Caki2 (cell line): ENCODE measurements around the gene RNASE7. TPM values are rescaled to one million over a fixed set of nuclear protein-coding genes. Genes with fewer than 3 reads are reported as not detected.
"Not testable (repeated sequence)": the region's sequence is repeated elsewhere in the genome, so short reads cannot be mapped to it uniquely, and the experiment has no call there.

Experiments used
- DNase-seq: peaks from one replicate; pipeline ENCODE4 v3.0.0-alpha.2; 2015; ENCODE audit warnings: low read depth
- in situ Hi-C: cut with HindIII; loops from 2 replicates; pipeline ENCODE4 v1.10.0; 2016; ENCODE audit warnings: low sequenced_read_pairs, low pct_unique_long_range_greater_than_20kb, mixed read lengths
- total RNA-seq: library from RNA; depleted of rRNA; stranded (reverse); fragments of >200 nt; shearing (Covaris generic); gene quantifications from 2 replicates; pipeline ENCODE4 v1.2.3, GENCODE V29; 2014; ENCODE audit warnings: low replicate concordance

RNASE7 gene
- total RNA-seq, 1 experiment from 2014 or later = not detected

DNA sequence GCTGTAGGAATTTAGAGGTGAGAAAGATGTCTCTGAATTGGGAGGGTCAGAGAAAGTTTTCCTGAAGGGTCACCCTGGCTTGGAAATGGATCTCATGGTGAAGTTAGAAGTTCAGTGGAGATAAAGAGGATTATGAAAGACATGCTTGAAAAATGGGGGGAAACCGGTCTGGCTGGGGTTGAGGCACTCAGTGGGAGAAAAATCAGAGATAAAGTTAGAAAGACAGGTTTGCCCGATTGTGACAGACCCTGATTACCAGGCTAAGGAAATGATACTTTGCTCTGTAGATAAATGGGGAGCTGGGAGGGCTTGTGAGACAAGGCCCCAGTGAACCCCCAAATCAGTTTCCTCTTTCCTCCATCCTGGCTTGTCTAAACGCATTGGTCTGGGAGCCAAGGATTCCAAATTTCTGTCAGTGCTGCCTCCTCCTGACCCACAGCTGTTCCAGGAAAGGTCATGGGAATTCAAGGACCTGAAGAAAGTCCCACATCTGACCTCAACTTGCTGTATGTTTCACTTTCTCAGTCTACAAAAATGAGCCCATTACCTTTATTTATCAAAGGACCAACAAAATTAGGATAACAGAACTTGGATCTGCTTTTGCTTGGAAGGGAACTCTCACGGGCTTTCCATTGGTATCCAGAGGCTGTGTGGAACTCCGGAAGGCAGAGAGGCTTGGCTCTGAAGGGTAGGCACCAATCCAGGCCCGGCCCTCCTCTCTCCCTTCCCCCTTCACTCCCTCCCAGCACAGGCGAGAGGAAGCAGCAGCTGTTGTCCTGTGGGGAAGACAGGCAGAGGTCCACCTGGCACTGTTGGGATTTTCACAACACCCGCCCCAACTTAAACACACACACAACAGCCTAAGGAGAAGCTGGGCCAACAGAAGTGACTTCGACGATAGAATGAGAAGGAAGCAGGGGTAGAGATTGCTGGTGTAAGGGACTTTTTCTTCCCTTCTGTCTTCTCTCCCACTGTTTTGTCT, 3.4 kb upstream of the RNASE7 start:
- in situ Hi-C loops = no loop called here
- no peak for DNase-seq

DNA sequence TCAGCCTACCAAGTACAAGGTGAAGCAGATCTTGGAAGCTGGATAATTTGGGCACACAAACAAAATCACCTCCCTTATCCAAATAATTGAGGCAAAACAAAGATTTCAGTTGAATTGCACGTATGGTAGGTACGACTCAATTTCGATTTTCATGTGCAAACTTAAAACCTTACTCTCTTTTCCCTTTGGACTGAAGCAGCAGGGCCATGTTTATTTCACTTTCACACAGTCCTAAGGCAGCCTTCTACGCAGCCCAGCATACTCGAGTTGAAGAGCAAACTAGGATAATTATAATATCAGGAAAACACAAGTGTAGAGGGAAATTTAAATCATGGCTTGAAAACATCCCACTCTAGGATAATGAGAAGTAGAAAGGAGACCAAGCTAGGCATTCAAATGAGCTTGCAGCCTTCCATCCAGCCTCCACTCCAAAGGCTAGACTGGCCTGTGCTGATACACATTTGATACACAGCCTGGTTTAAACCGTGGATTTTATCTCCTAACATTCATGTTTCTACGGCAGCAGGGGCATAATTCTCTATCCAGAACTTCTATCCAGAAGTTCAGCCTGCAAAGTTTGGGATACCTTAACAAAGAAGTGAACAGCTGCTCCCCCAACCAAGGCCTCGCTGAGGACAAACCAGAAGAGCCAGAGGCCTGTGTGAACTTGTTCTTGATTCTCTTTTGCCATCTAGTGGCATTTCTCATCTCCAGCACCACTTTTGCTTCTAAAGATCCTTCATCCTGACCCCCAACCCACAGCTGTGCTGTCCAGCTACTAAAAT, 2.4 kb upstream of the RNASE7 start:
- DNase-seq = peak; percentile 28
- in situ Hi-C loops = no loop called here

DNA sequence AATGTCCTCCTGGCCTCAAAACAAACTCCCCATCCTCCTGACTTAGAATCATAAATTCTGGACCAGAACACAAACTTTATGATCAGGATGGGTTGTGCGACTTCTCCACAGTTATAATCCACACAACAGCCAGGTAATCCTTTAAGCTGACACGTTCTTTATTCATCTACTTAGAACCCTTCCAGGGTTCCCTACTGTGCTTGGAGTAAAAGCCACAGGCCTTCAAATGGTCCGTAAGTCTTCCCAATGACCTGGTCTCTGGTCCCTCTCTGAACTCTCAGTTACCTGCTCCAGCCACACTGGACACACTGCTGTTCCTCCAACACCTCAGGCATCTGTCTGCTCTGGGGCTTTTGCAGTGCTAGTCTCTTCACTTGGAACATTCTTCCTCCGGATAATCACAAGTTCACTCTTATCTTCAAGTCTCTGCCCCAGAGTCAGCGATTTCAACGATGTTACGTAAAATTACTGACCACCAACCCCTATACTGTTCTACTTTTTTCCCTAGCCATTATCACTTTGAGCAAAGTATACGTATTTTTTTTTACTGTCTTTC, 1.7 kb upstream of the RNASE7 start:
- DNase-seq = no peak
- in situ Hi-C loops = no loop called here

DNA sequence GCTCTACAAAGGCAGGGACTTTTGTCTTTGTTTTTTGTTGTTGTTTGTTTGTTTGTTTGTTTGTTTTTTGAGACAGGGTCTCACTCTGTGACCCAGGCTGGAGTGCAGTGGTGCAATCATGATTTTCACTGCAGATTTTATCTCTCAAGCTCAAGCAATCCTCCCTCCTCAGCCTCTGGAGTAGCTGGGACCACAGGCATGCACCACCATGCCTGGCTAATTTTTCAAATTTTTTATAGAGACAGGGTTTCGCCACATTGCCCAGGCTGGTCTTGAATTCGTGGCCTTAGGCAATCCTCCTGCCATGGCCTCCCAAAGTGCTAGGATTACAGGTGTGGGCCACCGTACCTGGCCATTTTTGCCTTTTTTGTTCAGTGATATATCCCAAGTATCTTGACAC, 1.2 kb upstream of the RNASE7 start:
- in situ Hi-C loops, DNase-seq: not testable (repeated sequence)

DNA sequence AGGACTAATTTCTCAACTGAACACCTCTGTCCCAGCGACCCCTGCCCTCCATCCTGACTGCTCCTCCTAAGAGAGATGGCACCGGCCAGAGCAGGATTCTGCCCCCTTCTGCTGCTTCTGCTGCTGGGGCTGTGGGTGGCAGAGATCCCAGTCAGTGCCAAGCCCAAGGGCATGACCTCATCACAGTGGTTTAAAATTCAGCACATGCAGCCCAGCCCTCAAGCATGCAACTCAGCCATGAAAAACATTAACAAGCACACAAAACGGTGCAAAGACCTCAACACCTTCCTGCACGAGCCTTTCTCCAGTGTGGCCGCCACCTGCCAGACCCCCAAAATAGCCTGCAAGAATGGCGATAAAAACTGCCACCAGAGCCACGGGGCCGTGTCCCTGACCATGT, 756 bp downstream of the RNASE7 start:
- no peak for DNase-seq
- in situ Hi-C loops = no loop called here

DNA sequence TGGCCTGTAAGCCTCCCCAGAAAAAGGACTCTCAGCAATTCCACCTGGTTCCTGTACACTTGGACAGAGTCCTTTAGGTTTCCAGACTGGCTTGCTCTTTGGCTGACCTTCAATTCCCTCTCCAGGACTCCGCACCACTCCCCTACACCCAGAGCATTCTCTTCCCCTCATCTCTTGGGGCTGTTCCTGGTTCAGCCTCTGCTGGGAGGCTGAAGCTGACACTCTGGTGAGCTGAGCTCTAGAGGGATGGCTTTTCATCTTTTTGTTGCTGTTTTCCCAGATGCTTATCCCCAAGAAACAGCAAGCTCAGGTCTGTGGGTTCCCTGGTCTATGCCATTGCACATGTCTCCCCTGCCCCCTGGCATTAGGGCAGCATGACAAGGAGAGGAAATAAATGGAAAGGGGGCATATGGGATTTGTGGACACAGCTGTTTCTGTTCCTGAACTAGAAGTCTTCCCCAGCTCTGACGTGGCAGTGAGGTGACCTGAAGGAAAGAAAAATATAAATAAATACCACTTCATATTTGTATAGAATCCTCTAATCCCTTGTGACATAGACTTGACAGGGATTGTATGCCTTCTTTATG, 1.3 kb downstream of the RNASE7 start:
- DNase-seq = no peak
- in situ Hi-C loops = no loop called here

DNA sequence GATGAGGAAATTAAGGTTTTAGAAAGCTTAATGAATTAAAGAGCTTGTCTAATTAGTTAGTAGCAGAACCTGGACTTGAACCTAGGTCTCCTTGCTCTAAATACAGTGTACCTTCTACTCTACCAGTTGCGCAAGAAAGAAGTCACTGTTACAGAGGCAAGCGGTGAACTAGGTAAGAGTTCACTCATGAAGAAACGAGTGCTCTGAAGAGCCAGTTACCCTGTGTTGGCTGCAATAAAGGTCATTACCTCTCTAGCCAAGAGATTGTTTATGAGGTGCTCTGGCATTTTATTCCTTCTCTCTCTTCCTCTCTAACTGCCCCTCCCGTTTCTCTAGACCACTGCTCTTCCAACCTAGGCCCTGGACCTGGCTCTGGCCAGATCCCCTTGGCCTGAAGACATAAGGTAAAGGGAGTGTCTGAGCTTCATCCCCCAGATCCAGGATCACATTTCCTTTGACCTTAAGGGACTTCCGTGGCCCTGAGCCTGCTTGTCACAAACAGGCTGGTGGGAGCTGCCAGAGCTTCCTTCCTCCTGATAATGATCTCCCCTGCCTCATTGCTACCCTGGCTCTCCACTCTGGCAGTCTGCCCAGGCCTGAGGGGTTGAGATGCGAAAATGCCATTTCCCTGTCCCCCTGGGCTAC, 1.9 kb downstream of the RNASE7 start:
- in situ Hi-C loops = no loop called here
- no peak for DNase-seq

DNA sequence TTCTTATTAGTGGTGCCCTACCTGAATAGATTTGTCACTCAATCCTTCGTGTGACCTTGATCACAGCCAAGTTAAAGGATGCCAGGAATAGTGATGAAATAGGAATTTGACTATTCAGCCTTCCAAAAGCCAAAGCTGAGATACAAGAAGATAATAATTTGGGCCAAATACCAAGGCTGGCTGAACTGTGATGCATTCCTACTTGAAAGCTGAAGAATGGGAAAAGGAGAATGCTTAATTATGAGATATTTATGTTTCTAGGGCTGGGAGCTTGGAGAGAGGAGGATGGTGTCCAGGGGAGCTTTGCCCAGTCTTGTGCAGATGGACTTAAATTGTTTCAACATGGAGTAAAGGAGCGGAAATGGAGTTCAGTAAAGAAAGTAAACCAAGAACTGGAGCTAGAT, 5.2 kb downstream of the RNASE7 start:
- no peak for DNase-seq
- in situ Hi-C loops = no loop called here

DNA sequence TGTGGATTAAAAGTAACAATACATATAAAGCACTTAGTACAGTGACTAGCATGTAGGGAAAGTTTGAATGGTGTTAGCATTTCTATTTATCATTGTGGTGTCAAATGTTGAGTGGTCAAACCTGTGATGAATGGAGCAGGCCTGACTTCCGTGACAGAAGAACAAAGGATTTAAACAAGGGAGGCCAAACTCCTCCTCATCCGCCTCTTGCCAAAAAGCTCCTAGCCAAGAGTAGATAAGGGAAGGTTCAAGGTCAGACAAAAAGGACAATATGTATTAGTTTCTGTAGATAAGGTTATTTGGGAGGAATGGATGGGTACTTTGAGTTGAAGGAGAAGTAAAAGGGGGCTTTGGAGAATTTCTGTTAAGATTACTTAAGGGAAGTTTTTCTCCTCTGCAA, 6.5 kb downstream of the RNASE7 start:
- in situ Hi-C loops = no loop called here
- no peak for DNase-seq

DNA sequence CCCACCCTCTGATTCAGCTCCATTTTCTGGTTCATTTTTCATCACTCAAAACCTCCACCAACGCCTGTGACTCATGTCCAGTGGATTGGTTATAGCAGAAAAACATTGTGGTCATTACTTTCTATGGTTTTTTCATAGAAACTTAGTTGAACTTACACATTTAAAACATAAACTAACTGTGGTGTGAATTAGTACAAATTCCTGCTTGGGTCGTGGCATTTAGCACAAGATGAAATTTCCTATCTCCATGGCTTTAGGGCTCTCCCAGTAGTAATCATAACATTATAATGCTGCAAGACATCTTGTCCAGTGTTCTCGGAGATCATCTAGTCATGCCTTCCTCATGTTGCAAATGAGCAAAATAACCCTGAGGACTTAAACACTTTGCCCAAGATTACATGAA, 7.1 kb downstream of the RNASE7 start:
- in situ Hi-C loops = no loop called here
- DNase-seq = no peak

DNA sequence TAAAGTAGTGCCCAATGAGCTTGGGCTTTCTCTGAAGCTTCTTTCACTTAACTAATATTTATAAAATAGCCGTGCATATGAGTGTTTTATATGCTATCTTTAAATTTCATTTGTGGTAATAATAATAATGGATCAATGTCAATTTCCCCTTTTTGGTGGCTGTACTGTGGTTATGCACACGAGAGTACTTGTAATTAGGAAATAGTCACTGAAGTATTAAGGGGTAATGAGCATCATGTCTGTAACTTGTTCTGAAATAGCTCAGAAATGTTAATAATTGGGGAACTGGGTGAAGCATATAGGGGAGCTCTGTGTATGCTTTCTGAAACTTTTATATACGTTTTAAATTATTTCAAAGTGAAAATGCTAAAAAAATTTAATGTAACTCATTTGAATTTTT, 8.4 kb downstream of the RNASE7 start:
- in situ Hi-C loops = no loop called here
- no peak for DNase-seq

DNA sequence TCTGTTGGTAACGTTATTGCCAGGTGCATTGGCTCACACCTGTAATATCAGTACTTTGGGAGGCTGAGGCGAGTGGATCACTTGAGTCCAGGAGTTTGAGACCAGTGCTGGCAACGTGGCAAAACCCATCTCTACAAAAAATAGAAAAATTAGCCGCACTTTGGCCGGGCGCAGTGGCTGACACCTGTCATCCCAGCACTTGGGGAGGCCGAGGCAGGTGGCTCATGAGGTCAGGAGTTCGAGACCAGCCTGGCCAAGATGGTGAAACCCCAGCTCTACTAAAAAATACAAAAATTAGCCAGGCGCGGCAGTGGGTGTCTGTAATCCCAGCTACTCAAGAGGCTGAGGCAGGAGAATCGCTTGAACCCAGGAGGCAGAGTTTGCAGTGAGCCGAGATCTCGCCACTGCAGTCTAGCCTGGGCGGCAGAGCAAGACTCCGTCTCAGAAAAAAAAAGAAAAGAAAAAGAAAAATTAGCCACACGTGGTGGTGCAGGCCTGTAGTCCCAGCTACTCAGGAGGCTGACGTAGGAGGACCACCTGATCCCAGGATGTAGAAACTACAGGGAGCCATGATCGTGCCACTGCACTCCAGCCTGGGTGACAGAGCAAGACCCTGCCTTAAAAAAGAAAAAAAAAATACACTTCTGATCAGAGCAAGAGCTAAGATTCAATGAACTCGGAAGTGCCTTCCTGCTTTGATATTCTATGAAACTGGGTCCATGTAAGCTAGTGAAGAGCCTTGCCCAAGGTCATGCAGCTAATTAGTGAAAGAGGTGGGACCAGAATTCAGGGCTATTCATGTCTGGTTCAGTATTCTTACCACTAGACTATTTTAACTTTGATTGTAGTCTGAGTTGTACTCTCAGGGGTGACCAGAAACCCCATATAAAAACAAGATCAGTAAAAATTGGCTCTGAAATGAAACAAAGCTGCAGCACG, 11.3 kb downstream of the RNASE7 start:
- DNase-seq = no peak
- in situ Hi-C loops = no loop called here

DNA sequence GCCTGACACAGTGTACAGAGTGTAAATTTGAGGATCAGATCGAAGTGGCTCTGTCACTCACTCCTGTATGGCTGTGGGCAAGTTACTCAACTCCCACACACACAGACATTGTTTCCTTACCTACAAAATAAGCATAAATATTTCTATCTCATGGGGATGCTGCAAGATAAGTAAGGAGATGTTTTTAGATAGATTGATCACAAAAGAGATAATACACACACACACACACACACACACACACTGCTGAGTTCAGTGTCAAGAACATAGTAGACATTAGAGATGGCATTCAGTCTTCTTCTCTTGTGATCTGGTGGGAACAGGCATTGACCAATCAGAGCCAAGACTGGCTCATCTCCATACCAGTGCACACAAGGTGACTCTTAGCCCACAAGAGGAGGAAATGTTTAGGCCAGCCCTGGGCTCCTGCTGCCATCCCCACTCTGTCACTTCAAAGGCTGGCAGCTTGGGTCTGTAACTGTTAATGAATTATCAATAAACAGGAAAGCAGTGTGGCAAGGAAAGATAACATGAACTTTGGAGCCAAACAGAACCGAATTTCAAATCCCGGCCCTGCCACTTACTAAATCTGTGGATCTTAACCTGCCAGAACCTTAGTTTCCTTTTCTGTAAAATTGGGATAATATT, 12.1 kb downstream of the RNASE7 start:
- in situ Hi-C loops = no loop called here
- DNase-seq = peak; percentile 19

DNA sequence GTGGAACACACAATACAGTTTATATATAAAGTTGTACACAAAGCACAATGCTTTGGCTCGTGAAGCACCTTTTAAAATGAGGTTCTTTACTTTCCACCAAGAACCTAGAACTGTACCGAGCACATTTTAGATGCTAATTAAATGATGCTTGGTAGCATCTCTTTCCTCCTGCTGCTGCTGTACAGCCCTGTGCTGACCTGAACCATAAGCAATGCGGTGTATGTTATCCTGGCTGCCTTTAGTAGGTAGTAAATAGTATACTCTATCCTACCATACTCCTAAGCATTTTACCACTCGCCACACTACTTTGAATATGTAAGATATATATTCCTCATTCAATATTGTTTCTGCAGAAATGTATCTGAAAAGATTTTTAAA, 12.6 kb downstream of the RNASE7 start:
- in situ Hi-C loops = no loop called here
- DNase-seq = no peak

DNA sequence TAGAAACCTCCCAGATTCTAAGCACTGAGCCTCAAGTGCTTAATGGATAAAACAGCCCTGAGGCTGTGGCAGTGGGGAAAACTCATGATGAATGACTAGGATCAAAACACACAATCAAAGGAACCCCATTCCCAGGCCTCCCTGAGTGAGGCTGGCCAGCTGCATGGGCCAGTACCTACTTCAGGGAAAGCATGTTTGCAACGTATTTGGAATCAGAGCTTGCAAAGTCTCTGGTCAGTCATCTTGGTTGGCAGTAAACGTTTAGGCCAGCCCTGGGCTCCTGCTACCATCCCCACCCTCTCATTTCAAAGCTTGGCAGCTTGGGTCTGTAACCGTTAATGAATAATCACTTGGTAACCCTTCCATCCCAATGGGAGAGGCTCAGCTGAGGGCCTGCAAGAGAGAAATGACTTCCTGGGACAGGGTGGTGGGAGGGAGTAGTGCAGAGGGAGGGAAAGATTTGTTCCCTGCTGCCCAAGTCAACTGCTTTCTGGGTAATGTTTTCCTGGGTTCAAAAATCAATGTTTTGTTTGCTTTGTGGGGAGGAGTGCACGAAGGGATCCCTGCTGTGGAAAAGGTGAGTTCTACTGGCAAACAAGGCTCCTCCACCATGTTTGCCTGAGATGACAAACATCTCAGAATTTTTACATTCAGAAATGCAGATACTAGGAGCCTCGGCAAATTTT, 13.4 kb downstream of the RNASE7 start:
- DNase-seq = no peak
- in situ Hi-C loops = no loop called here

DNA sequence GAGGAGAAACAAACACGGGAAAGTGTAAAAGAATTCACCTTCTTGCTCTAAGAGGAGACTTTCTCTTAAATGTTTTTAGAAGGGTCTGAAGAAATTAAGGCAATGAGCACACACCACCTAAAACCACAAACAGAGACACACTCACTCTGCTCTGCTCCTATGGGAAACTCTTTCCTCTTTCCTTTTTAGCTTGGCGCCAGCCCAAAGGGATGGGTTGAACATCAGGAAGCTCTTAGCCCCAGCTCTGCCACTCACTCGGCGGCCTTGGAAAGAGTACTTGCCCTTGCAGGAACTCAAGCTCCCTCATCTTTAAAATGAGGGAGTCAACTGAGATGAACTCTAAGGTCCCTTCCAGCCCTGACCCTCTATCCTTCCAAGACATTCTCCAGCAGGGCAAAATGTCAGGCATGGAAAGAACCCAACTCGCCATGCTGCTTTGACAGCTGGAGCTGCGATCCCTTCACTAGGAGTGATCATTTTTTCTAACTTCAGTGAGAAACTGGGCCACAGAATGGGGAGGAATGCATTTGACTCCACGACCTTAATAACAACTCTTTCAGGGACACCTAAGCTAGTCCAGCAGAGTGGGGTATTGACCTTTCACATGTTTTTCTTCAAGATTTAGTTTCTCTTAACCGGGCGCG, 14.5 kb downstream of the RNASE7 start:
- in situ Hi-C loops = no loop called here
- DNase-seq = no peak
